H4 (cell line): ENCODE measurements around the gene NTRK3. TPM values are rescaled to one million over a fixed set of nuclear protein-coding genes. Genes with fewer than 3 reads are reported as not detected.

Experiments used
- DNase-seq: peaks from one replicate; pipeline ENCODE4 v3.0.0-alpha.2; 2015; ENCODE audit warnings: low spot score
- total RNA-seq: library from RNA; depleted of rRNA; stranded (reverse); fragments of >200 nt; shearing (Covaris generic); gene quantifications from 2 replicates; pipeline ENCODE4 v1.2.3, GENCODE V29; 2014

Gene NTRK3
- total RNA-seq, 1 experiment from 2014 or later = 0.04 TPM

GRCh38 chr15:88032787-88033186, 223.8 kb downstream of the NTRK3 start:
- peak; percentile 26 for DNase-seq

- DNase-seq = no peak
These were observed 225.1 kb downstream of the NTRK3 start for GRCh38 chr15:88031461-88031860.

GRCh38 chr15:88029696-88030095, 226.8 kb downstream of the NTRK3 start:
- no peak for DNase-seq

GRCh38 chr15:88028024-88028423, 228.5 kb downstream of the NTRK3 start:
- DNase-seq = no peak

GRCh38 chr15:88023914-88024313, 232.6 kb downstream of the NTRK3 start:
- DNase-seq = no peak

- DNase-seq = no peak
These were observed 233.8 kb downstream of the NTRK3 start for GRCh38 chr15:88022716-88023115.

- no peak for DNase-seq
These were observed 234.9 kb downstream of the NTRK3 start for GRCh38 chr15:88021601-88022000.

- no peak for DNase-seq
These were observed 235.7 kb downstream of the NTRK3 start for GRCh38 chr15:88020806-88021205.

GRCh38 chr15:88019656-88020055, 236.9 kb downstream of the NTRK3 start:
- DNase-seq = no peak

- no peak for DNase-seq
These were observed 237.5 kb downstream of the NTRK3 start for GRCh38 chr15:88018869-88019641.

GRCh38 chr15:88017753-88018152, 238.8 kb downstream of the NTRK3 start:
- DNase-seq = no peak

- no peak for DNase-seq
These were observed 240.1 kb downstream of the NTRK3 start for GRCh38 chr15:88016406-88016805.

- DNase-seq = no peak
These were observed 241.2 kb downstream of the NTRK3 start for GRCh38 chr15:88015228-88015860.

GRCh38 chr15:88014454-88015160, 241.9 kb downstream of the NTRK3 start:
- no peak for DNase-seq

GRCh38 chr15:88013111-88013510, 243.4 kb downstream of the NTRK3 start:
- no peak for DNase-seq

- no peak for DNase-seq
These were observed 243.9 kb downstream of the NTRK3 start for GRCh38 chr15:88012688-88013087.

- DNase-seq = no peak
These were observed 244.3 kb downstream of the NTRK3 start for GRCh38 chr15:88012233-88012632.

GRCh38 chr15:88011533-88011932, 245.0 kb downstream of the NTRK3 start:
- no peak for DNase-seq

- DNase-seq = no peak
These were observed 250.4 kb downstream of the NTRK3 start for GRCh38 chr15:88006146-88006545.

- DNase-seq = no peak
These were observed 252.1 kb downstream of the NTRK3 start for GRCh38 chr15:88004399-88004798.

- no peak for DNase-seq
These were observed 252.8 kb downstream of the NTRK3 start for GRCh38 chr15:88003541-88004327.

- no peak for DNase-seq
These were observed 253.8 kb downstream of the NTRK3 start for GRCh38 chr15:88002706-88003105.
